Measurements from ENCODE around the gene RAPGEF4. TPM values are rescaled to one million over a fixed set of nuclear protein-coding genes. Genes with fewer than 3 reads are reported as not detected.

The RAPGEF4 gene
- total and polyA plus RNA-seq, 2 of the 13 experiments (the other 11 are each of a cell fraction or from before 2014, with no cell fraction given) = 0.78 to 0.91 TPM

GRCh38 chr2:172848519-172848918 is 112.9 kb downstream of the RAPGEF4 start (continued):
- TF ChIP-seq RERE (CRISPR knock-in tag; IDR thresholded peaks at IDR 0.05; ENCODE audit: low read depth) (no peak), KDM5A (IDR thresholded peaks at IDR 0.05; ENCODE audit: borderline replicate concordance, low read length) (no peak)

- TF ChIP-seq HNRNPL (IDR thresholded peaks at IDR 0.05; ENCODE audit: low read depth, low read length) = no peak
- no peak for TF ChIP-seq HOXA5 (CRISPR knock-in tag; IDR thresholded peaks at IDR 0.05)
- TF ChIP-seq RFX3 (CRISPR knock-in tag; IDR thresholded peaks at IDR 0.05) = no peak
- no peak for TF ChIP-seq MED13 (CRISPR knock-in tag; IDR thresholded peaks at IDR 0.05)
- TF ChIP-seq ZNF570 (CRISPR knock-in tag; IDR thresholded peaks at IDR 0.05; ENCODE audit: borderline replicate concordance) = no peak
- no peak for TF ChIP-seq KDM6A (CRISPR knock-in tag; IDR thresholded peaks at IDR 0.05; ENCODE audit: low read depth)
- TF ChIP-seq HCFC1 (IDR thresholded peaks at IDR 0.05; ENCODE audit: low read depth, low read length) = no peak
- TF ChIP-seq SMAD9 (CRISPR knock-in tag; IDR thresholded peaks at IDR 0.05) = no peak
- no peak for TF ChIP-seq BCL3 (CRISPR knock-in tag; IDR thresholded peaks at IDR 0.05)
- TF ChIP-seq KLF6 (CRISPR knock-in tag; IDR thresholded peaks at IDR 0.05) = no peak
- TF ChIP-seq SIX1 (CRISPR knock-in tag; IDR thresholded peaks at IDR 0.05; ENCODE audit: borderline replicate concordance) = no peak
- TF ChIP-seq ZSCAN20 (CRISPR knock-in tag; IDR thresholded peaks at IDR 0.05; ENCODE audit: borderline replicate concordance) = no peak
- ChIA-PET CTCF (ENCODE audit: low intra/inter-chr PET ratio, low total read pairs) (no interaction called here), POLR2A (no interaction called here)
- no peaks in the 10 kb centered on the region for H3K36me3 ChIP-seq (replicated peaks in 1 of 2; ENCODE audit: control insufficient read depth in 1 of 2, insufficient read depth in 2 of 2, low read length in 2 of 2)
- DNase-seq (ENCODE audit: low spot score) (no peak), FAIRE-seq (no peak), ATAC-seq (no peak)
- in situ Hi-C loops (cut with HindIII; ENCODE audit: extremely low pct_ligation_motif_present, low pct_unique_long_range_greater_than_20kb) (no loop called here), intact Hi-C loops (cut with micrococcal nuclease; ENCODE audit: unreplicated experiment) (no loop called here)
- no peak overlapping the region for H3K9ac ChIP-seq (ENCODE audit: insufficient read depth, low read depth, low read length)
- no peak overlapping the region for H2AFZ ChIP-seq (ENCODE audit: low read length)
- H3K4me2 ChIP-seq (ENCODE audit: low read depth, low read length) = no peak overlapping the region
- peaks cover 0 to 3% of the 10 kb centered on the region in 2 experiments; a peak in 1 of 5 replicates for H3K27me3 ChIP-seq (ENCODE audit: control insufficient read depth in 1 of 2, insufficient read depth in 2 of 2, low read length in 2 of 2)
- H3K4me1 ChIP-seq (ENCODE audit: insufficient read depth, low read length) = no peaks in the 10 kb centered on the region; the same call in 1 of the 2 replicates
- no peak overlapping the region for H3K27ac ChIP-seq (ENCODE audit: extremely low read length, insufficient read depth, low read length)
- no TSS peak for BruUV-seq (replicated peaks)
- H3K79me2 ChIP-seq (ENCODE audit: insufficient read depth, low read length) = no peaks in the 10 kb centered on the region
- no peaks in the 10 kb centered on the region for H4K20me1 ChIP-seq (ENCODE audit: insufficient read depth, low read length)
- H3K4me3 ChIP-seq (replicated peaks in 1 of 3; ENCODE audit: insufficient read depth in 1 of 3, low read depth in 2 of 3, low read length in 3 of 3) = no peak overlapping the region
- WGBS (ENCODE audit: low lambda C conversion rate) = 27% methylated on average over 4 of the region's 4 CpGs
- H3K9me3 ChIP-seq (ENCODE audit: low read length) = peaks cover 6% of the 10 kb centered on the region; the same call in 1 of the 2 replicates
These were observed 114.0 kb downstream of the RAPGEF4 start for GRCh38 chr2:172849519-172850217.

All from HepG2 (cell line).